ENCODE data around the gene EDNRA. TPM values are rescaled to one million over a fixed set of nuclear protein-coding genes. Genes with fewer than 3 reads are reported as not detected.

The EDNRA gene
- total and polyA plus RNA-seq, 5 experiments from 2014 or later = not detected

- DNase-seq = no peak
- H3K4me1 Mint-ChIP-seq = peaks cover 0 to 2% (median 0%) of the 10 kb centered on the region in 4 donors
- H3K27ac Mint-ChIP-seq = no peak overlapping the region
- no peak overlapping the region for H3K4me3 Mint-ChIP-seq
- no peaks in the 10 kb centered on the region for H3K36me3 Mint-ChIP-seq
- H3K9me3 Mint-ChIP-seq = no peaks in the 10 kb centered on the region
- ATAC-seq = no peak
- POLR2A ChIA-PET = no interaction called here
- H3K27me3 Mint-ChIP-seq = peaks cover 2 to 23% (median 10%) of the 10 kb centered on the region in 5 donors
These were observed 49.2 kb downstream of the EDNRA start for GRCh38 chr4:147530134-147530533.

DNA sequence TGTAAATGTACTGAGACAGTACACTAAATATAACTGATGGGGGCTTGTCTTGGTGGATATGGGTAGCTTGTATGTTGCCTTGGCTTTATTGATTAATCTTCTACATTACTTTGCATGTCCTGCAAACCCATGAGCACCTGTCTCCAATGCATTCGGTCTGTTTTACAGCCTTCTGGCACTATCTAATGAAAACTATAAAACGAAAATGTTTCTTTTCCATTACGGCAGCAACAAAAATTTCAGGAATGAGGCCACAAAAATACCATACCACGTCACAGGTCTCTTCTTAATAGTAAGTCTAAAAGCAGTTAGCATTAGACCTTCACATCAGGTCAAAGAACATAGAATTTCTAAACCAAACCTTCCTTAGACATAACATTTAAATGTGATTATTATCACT lies 49.8 kb downstream of the EDNRA start:
- Mint-ChIP-seq H3K27me3 (peaks cover 2 to 23% (median 10%) of the 10 kb centered on the region in 5 donors), H3K9me3 (no peaks in the 10 kb centered on the region), H3K27ac (no peak overlapping the region), H3K4me1 (peaks cover 0 to 2% (median 0%) of the 10 kb centered on the region in 4 donors), H3K4me3 (no peak overlapping the region), H3K36me3 (no peaks in the 10 kb centered on the region)
- no peak for ATAC-seq
- POLR2A ChIA-PET = no interaction called here
- no peak for DNase-seq

GRCh38 chr4:147532896-147533295 lies 52.0 kb downstream of the EDNRA start:
- DNase-seq (no peak), ATAC-seq (no peak)
- no peaks in the 10 kb centered on the region for H3K36me3 Mint-ChIP-seq
- no peaks in the 10 kb centered on the region for H3K9me3 Mint-ChIP-seq
- H3K27me3 Mint-ChIP-seq = peaks cover 6 to 32% (median 15%) of the 10 kb centered on the region in 5 donors
- peaks cover 0 to 2% (median 0%) of the 10 kb centered on the region in 4 donors for H3K4me1 Mint-ChIP-seq
- H3K27ac Mint-ChIP-seq = no peak overlapping the region
- POLR2A ChIA-PET = no interaction called here
- no peak overlapping the region for H3K4me3 Mint-ChIP-seq

GRCh38 chr4:147533331-147533730 lies 52.4 kb downstream of the EDNRA start:
- H3K4me3 Mint-ChIP-seq = no peak overlapping the region
- H3K9me3 Mint-ChIP-seq = no peaks in the 10 kb centered on the region
- no peak overlapping the region for H3K27ac Mint-ChIP-seq
- H3K27me3 Mint-ChIP-seq = peaks cover 6 to 29% (median 15%) of the 10 kb centered on the region in 5 donors
- DNase-seq = no peak
- peaks cover 0 to 2% (median 0%) of the 10 kb centered on the region in 4 donors for H3K4me1 Mint-ChIP-seq
- H3K36me3 Mint-ChIP-seq = no peaks in the 10 kb centered on the region
- POLR2A ChIA-PET = no interaction called here
- no peak for ATAC-seq

DNA sequence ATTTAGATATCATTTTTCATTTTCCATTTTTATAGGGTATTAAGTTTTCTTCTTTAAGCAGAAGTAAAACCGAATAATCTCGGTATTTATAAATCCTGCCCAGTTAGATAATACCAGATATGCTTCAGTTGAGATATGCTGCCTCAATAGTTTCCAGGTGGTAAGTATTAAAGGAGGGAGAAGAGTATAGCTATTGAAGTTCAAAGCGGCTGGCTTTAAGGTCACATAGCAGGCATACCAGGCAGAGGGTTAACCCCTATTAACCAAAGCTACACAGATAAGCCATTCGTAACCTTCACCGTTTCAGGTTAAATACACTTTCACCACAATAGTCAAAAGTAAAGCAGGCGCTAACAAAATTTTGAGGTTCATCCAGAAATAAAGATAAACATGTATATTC lies 54.2 kb downstream of the EDNRA start:
- Mint-ChIP-seq H3K4me3 (no peak overlapping the region), H3K36me3 (no peaks in the 10 kb centered on the region), H3K9me3 (no peaks in the 10 kb centered on the region), H3K4me1 (peaks cover 0 to 2% (median 0%) of the 10 kb centered on the region in 4 donors), H3K27ac (no peak overlapping the region), H3K27me3 (peaks cover 6 to 33% (median 12%) of the 10 kb centered on the region in 5 donors)
- POLR2A ChIA-PET = no interaction called here
- no peak for DNase-seq
- ATAC-seq = no peak

- POLR2A ChIA-PET = no interaction called here
- ATAC-seq (no peak), DNase-seq (no peak)
- Mint-ChIP-seq H3K9me3 (no peaks in the 10 kb centered on the region), H3K36me3 (no peaks in the 10 kb centered on the region), H3K27ac (no peak overlapping the region), H3K4me3 (no peak overlapping the region), H3K4me1 (peaks cover 0 to 2% (median 0%) of the 10 kb centered on the region in 4 donors), H3K27me3 (peaks cover 3 to 25% (median 14%) of the 10 kb centered on the region in 5 donors)
These were observed 57.8 kb downstream of the EDNRA start for GRCh38 chr4:147538711-147539110.

DNA sequence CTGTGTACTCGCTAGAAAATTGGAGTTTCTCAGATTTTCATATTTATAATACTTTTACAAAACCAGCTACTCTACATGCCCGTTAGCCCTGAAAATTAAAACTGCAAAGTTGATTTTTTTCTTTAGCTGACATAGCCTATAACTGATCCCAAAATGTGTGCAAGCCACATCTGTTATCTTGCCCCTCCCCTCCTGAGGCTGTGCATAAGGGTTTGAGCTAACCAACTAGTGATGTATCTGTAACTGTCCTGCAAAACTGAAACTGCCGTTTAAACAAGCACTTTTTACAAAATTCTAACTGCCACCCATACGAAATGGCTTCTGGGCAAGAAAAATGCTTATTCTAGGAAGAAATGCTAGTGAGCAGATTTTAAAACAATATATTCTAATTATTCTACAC lies 59.1 kb downstream of the EDNRA start:
- H3K9me3 Mint-ChIP-seq = no peaks in the 10 kb centered on the region
- no peak overlapping the region for H3K4me3 Mint-ChIP-seq
- H3K36me3 Mint-ChIP-seq = no peaks in the 10 kb centered on the region
- POLR2A ChIA-PET = no interaction called here
- H3K27ac Mint-ChIP-seq = no peak overlapping the region
- ATAC-seq = no peak
- H3K4me1 Mint-ChIP-seq = no peaks in the 10 kb centered on the region
- H3K27me3 Mint-ChIP-seq = peaks cover 3 to 28% (median 14%) of the 10 kb centered on the region in 5 donors
- no peak for DNase-seq

DNA sequence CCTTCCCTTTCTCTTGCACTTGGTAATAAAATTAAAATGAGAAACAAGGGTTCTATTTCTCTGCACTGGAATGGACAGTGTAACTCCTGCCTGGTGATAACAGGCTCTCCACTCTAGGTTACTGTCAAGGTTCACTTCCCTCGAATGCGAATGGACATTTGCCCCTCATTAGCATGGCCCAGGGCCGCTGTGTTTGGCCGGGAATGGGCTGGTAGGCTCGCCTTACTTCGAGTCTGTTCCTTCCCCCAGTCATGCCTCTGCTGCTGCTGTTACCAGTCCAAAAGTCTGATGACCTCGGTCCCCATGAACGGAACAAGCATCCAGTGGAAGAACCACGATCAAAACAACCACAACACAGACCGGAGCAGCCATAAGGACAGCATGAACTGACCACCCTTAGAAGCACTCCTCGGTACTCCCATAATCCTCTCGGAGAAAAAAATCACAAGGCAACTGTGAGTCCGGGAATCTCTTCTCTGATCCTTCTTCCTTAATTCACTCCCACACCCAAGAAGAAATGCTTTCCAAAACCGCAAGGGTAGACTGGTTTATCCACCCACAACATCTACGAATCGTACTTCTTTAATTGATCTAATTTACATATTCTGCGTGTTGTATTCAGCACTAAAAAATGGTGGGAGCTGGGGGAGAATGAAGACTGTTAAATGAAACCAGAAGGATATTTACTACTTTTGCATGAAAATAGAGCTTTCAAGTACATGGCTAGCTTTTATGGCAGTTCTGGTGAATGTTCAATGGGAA lies 61.5 kb downstream of the EDNRA start:
- Mint-ChIP-seq H3K9me3 (peaks cover 0 to under 1% (median 0%) of the 10 kb centered on the region in 9 donors), H3K27me3 (peaks cover 0 to 34% (median 14%) of the 10 kb centered on the region in 5 donors), H3K27ac (no peak overlapping the region), H3K36me3 (no peaks in the 10 kb centered on the region), H3K4me3 (no peak overlapping the region), H3K4me1 (no peaks in the 10 kb centered on the region)
- POLR2A ChIA-PET = no interaction called here
- DNase-seq (no peak), ATAC-seq (no peak)

- DNase-seq (no peak), ATAC-seq (no peak)
- no peaks in the 10 kb centered on the region for H3K4me1 Mint-ChIP-seq
- H3K9me3 Mint-ChIP-seq = peaks cover 0 to 3% (median 0%) of the 10 kb centered on the region in 9 donors
- POLR2A ChIA-PET = no interaction called here
- peaks cover 0 to 34% (median 14%) of the 10 kb centered on the region in 5 donors for H3K27me3 Mint-ChIP-seq
- H3K4me3 Mint-ChIP-seq = no peak overlapping the region
- H3K27ac Mint-ChIP-seq = no peak overlapping the region
- H3K36me3 Mint-ChIP-seq = no peaks in the 10 kb centered on the region
These were observed 62.1 kb downstream of the EDNRA start for GRCh38 chr4:147543034-147543433.

GRCh38 chr4:147546349-147546748 lies 65.5 kb downstream of the EDNRA start:
- Mint-ChIP-seq H3K27me3 (peaks cover 2 to 18% (median 11%) of the 10 kb centered on the region in 5 donors), H3K4me1 (peaks cover 0 to 5% (median 3%) of the 10 kb centered on the region in 4 donors), H3K9me3 (peaks cover 0 to 7% (median 3%) of the 10 kb centered on the region in 9 donors), H3K36me3 (peaks cover 0 to 12% (median 2%) of the 10 kb centered on the region in 3 donors), H3K4me3 (no peak overlapping the region), H3K27ac (no peak overlapping the region)
- DNase-seq (no peak), ATAC-seq (no peak)
- POLR2A ChIA-PET = no interaction called here

- H3K4me1 Mint-ChIP-seq = peaks cover 0 to 5% (median 3%) of the 10 kb centered on the region in 4 donors
- DNase-seq = no peak
These were observed 66.6 kb downstream of the EDNRA start for GRCh38 chr4:147547314-147548056.

DNA sequence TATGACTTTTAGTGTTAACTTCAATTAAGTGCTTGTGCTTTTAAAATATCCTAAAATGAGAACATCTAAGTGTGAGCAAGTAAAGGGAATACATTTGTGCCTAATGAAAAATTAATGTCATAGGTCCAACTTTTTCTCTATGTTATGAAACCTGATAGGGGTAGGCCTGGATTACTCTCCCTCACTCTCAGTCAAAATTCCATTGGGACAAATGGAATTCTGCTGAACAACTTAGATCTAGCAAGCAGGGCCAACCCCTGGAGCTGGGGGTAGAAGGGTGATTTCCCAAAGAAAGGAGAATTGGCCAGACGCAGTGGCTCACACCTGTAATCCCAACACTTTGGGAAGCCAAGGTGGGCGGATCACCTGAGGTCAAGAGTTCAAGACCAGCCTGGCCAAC lies 67.4 kb downstream of the EDNRA start:
- POLR2A ChIA-PET = no interaction called here
- Mint-ChIP-seq H3K27me3 (peaks cover 6 to 36% (median 7%) of the 10 kb centered on the region in 5 donors), H3K36me3 (peaks cover 0 to 23% (median 4%) of the 10 kb centered on the region in 3 donors), H3K4me3 (no peak overlapping the region), H3K4me1 (peaks cover 0 to 5% (median 3%) of the 10 kb centered on the region in 4 donors), H3K9me3 (peaks cover 0 to 26% (median 13%) of the 10 kb centered on the region in 9 donors), H3K27ac (no peak overlapping the region)
- ATAC-seq = no peak
- no peak for DNase-seq

More at GRCh38 chr4:147547314-147548056, 66.6 kb downstream of the EDNRA start:
- no peak overlapping the region for H3K4me3 Mint-ChIP-seq
- ATAC-seq = no peak
- POLR2A ChIA-PET = no interaction called here
- H3K27me3 Mint-ChIP-seq = peaks cover 5 to 28% (median 10%) of the 10 kb centered on the region in 5 donors
- no peak overlapping the region for H3K27ac Mint-ChIP-seq
- peaks cover 0 to 23% (median 4%) of the 10 kb centered on the region in 3 donors for H3K36me3 Mint-ChIP-seq
- peaks cover 0 to 19% (median 12%) of the 10 kb centered on the region in 9 donors for H3K9me3 Mint-ChIP-seq

- Mint-ChIP-seq H3K9me3 (peaks cover 0 to 32% (median 15%) of the 10 kb centered on the region in 9 donors), H3K36me3 (peaks cover 0 to 30% (median 4%) of the 10 kb centered on the region in 3 donors), H3K27ac (no peak overlapping the region), H3K4me3 (peak overlapping the region in 1 of 10 donors; percentile 40), H3K4me1 (peaks cover 0 to 5% (median 3%) of the 10 kb centered on the region in 4 donors), H3K27me3 (peaks cover 7 to 32% (median 12%) of the 10 kb centered on the region in 5 donors)
- no peak for ATAC-seq
- POLR2A ChIA-PET = no interaction called here
- no peak for DNase-seq
These were observed 69.8 kb downstream of the EDNRA start for GRCh38 chr4:147550626-147551246.
